H1 (cell line): ENCODE results near the gene CHST3. TPM values are rescaled to one million over a fixed set of nuclear protein-coding genes. Genes with fewer than 3 reads are reported as not detected.

Source experiments
- CTCF ChIA-PET: fragments of 300-600 bp; sonication (Branson Sonifier 250); formaldehyde crosslinking; loops from one replicate; lab custom pipeline; 2021; ENCODE audit not compliant: partially characterized antibody; lab: Charles Lee
- POLR2A ChIA-PET: fragments of 300-600 bp; sonication (Branson Sonifier 250); formaldehyde crosslinking; loops from one replicate; lab custom pipeline; 2021; ENCODE audit warnings: inconsistent platforms; ENCODE audit not compliant: partially characterized antibody; lab: Charles Lee
- DNase-seq, 2 experiments: peaks; one replicate each; pipeline versions ENCODE4 v3.0.0 to v3.0.0-alpha.2; 2010 to 2022; ENCODE audit warnings: low spot score in 2 of 2, low read depth in 1 of 2, mixed read lengths in 1 of 2
- FAIRE-seq: peaks from 2 replicates; lab custom pipeline; 2011; peaks lifted over from hg19 to GRCh38; lab: Jason Lieb, UNC
- H2AFZ ChIP-seq: 2 replicates; pipeline ENCODE4 v1.8.1; 2012; ENCODE audit warnings: low read length, inconsistent platforms
- H2AK5ac ChIP-seq: 2 replicates; pipeline ENCODE4 v1.6.1; 2013; ENCODE audit warnings: low read depth, low read length
- H2BK120ac ChIP-seq: replicated peaks from 2 replicates; pipeline ENCODE3; 2013; ENCODE audit warnings: low read depth, low read length, inconsistent platforms
- H2BK12ac ChIP-seq: 2 replicates; pipeline ENCODE4 v1.6.1; 2013; ENCODE audit warnings: low read depth, low read length
- H2BK15ac ChIP-seq: 2 replicates; pipeline ENCODE4 v1.6.1; 2013; ENCODE audit warnings: low read length
- H2BK20ac ChIP-seq: 2 replicates; pipeline ENCODE4 v1.6.1; 2013; ENCODE audit warnings: low read length
- H2BK5ac ChIP-seq: 2 replicates; pipeline ENCODE4 v1.6.1; 2013; ENCODE audit warnings: low read depth, low read length
- H3K14ac ChIP-seq: 2 replicates; pipeline ENCODE4 v1.6.1; 2013; ENCODE audit warnings: inconsistent platforms; ENCODE audit not compliant: insufficient read length
- H3K18ac ChIP-seq: 2 replicates; pipeline ENCODE4 v1.6.1; 2013; ENCODE audit warnings: low read length; ENCODE audit errors: extremely low read depth
- H3K23ac ChIP-seq: 2 replicates; pipeline ENCODE4 v1.6.1; 2013; ENCODE audit warnings: inconsistent platforms; ENCODE audit not compliant: insufficient read length
- H3K23me2 ChIP-seq: 2 replicates; pipeline ENCODE4 v1.6.1; 2013; ENCODE audit warnings: low read depth, low read length
- H3K27ac ChIP-seq: 2 replicates; pipeline ENCODE4 v1.6.1; 2011; ENCODE audit warnings: low read depth, low read length, inconsistent platforms
- H3K27me3 ChIP-seq, 4 experiments: replicated peaks in 1 of 4; 1 replicate in 1 of 4; 2 replicates in 3 of 4; pipeline versions ENCODE4 v1.6.1 to v1.8.1; 2011 to 2013; ENCODE audit warnings: low read length in 3 of 4, mild to moderate bottlenecking in 3 of 4, inconsistent platforms in 2 of 4, mixed read lengths in 2 of 4, moderate library complexity in 1 of 4; ENCODE audit not compliant: control insufficient read depth in 3 of 4, insufficient read depth in 3 of 4; ENCODE audit errors: extremely low read depth in 1 of 4
- H3K36me3 ChIP-seq, 4 experiments: 2 replicates each; pipeline versions ENCODE4 v1.6.1 to v1.8.1; 2011 to 2013; ENCODE audit warnings: mild to moderate bottlenecking in 4 of 4, low read length in 3 of 4, moderate library complexity in 2 of 4, control low read depth in 1 of 4, inconsistent platforms in 1 of 4; ENCODE audit not compliant: insufficient read depth in 4 of 4, control insufficient read depth in 2 of 4
- H3K4ac ChIP-seq: replicated peaks from 2 replicates; pipeline ENCODE3; 2013; ENCODE audit warnings: low read length, low read depth, mixed read lengths, inconsistent platforms; ENCODE audit not compliant: insufficient read length
- H3K4me1 ChIP-seq, 4 experiments: replicated peaks in 1 of 4; 1 replicate in 1 of 4; 2 replicates in 3 of 4; pipeline versions ENCODE4 v1.6.1 to v1.8.1; 2011 to 2013; ENCODE audit warnings: low read length in 3 of 4, inconsistent platforms in 2 of 4, mixed read lengths in 1 of 4; ENCODE audit not compliant: insufficient read depth in 4 of 4, control insufficient read depth in 3 of 4
- H3K4me2 ChIP-seq, 2 experiments: 2 replicates each; pipeline versions ENCODE4 v1.6.1 to v1.8.1; 2011 to 2013; ENCODE audit warnings: low read depth in 2 of 2, low read length in 2 of 2, control low read depth in 1 of 2, inconsistent platforms in 1 of 2, mild to moderate bottlenecking in 1 of 2; ENCODE audit not compliant: insufficient read depth in 1 of 2
- H3K4me3 ChIP-seq, 4 experiments: fragments of 200-600, 300-600 bp in 1 of 4; sonication (generic), shearing (Covaris generic), sonication (Bioruptor Twin) in 1 of 4; 2 replicates each; pipeline versions ENCODE4 v1.5.1 to v1.8.1; 2011 to 2016; ENCODE audit warnings: low read length in 4 of 4, low read depth in 3 of 4, control low read depth in 2 of 4, inconsistent platforms in 2 of 4, mild to moderate bottlenecking in 2 of 4, mixed read lengths in 1 of 4, moderate library complexity in 1 of 4; ENCODE audit not compliant: insufficient read depth in 2 of 4; ENCODE audit errors: extremely low read depth in 1 of 4
- H3K56ac ChIP-seq: replicated peaks from 2 replicates; pipeline ENCODE3; 2013; ENCODE audit warnings: low read depth, mild to moderate bottlenecking, mixed read lengths, low read length, inconsistent platforms; ENCODE audit not compliant: insufficient read length
- H3K79me1 ChIP-seq: 2 replicates; pipeline ENCODE4 v1.6.1; 2013; ENCODE audit warnings: low read depth, low read length, control low read depth
- H3K79me2 ChIP-seq, 2 experiments: 2 replicates each; pipeline versions ENCODE4 v1.6.1 to v1.8.1; 2012 to 2013; ENCODE audit warnings: low read length in 2 of 2, mild to moderate bottlenecking in 2 of 2, inconsistent platforms in 1 of 2; ENCODE audit not compliant: insufficient read depth in 2 of 2, control insufficient read depth in 1 of 2
- H3K9ac ChIP-seq, 4 experiments: replicated peaks in 1 of 4; 1 replicate in 1 of 4; 2 replicates in 3 of 4; pipeline versions ENCODE4 v1.6.1 to v1.8.1; 2011 to 2013; ENCODE audit warnings: low read depth in 3 of 4, low read length in 3 of 4, control low read depth in 2 of 4, mild to moderate bottlenecking in 2 of 4, moderate library complexity in 2 of 4, inconsistent platforms in 1 of 4; ENCODE audit errors: extremely low read depth in 1 of 4
- H3K9me3 ChIP-seq, 2 experiments: 2 replicates each; pipeline versions ENCODE4 v1.6.1 to v1.8.1; 2012 to 2013; ENCODE audit warnings: mild to moderate bottlenecking in 2 of 2, moderate library complexity in 2 of 2, control low read depth in 1 of 2, inconsistent platforms in 1 of 2, low read depth in 1 of 2, low read length in 1 of 2, mixed read lengths in 1 of 2; ENCODE audit not compliant: insufficient read depth in 2 of 2
- H4K20me1 ChIP-seq, 2 experiments: replicated peaks in 1 of 2; 2 replicates each; pipeline versions ENCODE3 to v1.8.1; 2011 to 2013; ENCODE audit warnings: inconsistent platforms in 2 of 2, low read length in 2 of 2, mild to moderate bottlenecking in 1 of 2; ENCODE audit not compliant: insufficient read depth in 2 of 2, control insufficient read depth in 1 of 2
- H4K5ac ChIP-seq: 2 replicates; pipeline ENCODE4 v1.6.1; 2013; ENCODE audit warnings: low read length, low read depth, mixed read lengths, inconsistent platforms; ENCODE audit not compliant: insufficient read length
- H4K8ac ChIP-seq: 2 replicates; pipeline ENCODE4 v1.8.0; 2013; ENCODE audit warnings: mild to moderate bottlenecking, moderate library complexity, low read length, inconsistent platforms; ENCODE audit not compliant: insufficient read depth; ENCODE audit errors: extremely low read depth
- H4K91ac ChIP-seq: replicated peaks from 2 replicates; pipeline ENCODE3; 2013; ENCODE audit warnings: low read length, mixed read lengths, inconsistent platforms; ENCODE audit not compliant: insufficient read length
- ATF3 ChIP-seq: IDR thresholded peaks from 2 replicates; pipeline ENCODE4 v1.6.1; 2011; ENCODE audit warnings: low read depth, mild to moderate bottlenecking, low read length; ENCODE audit not compliant: insufficient read depth
- EP300 ChIP-seq, 2 experiments: IDR thresholded peaks; 1 replicate in 1 of 2; 2 replicates in 1 of 2; pipeline ENCODE4 v1.6.1; 2011 to 2012; ENCODE audit warnings: low read depth in 2 of 2, low read length in 2 of 2, mild to moderate bottlenecking in 2 of 2, borderline replicate concordance in 1 of 2, inconsistent platforms in 1 of 2, moderate library complexity in 1 of 2
- GABPA ChIP-seq: IDR thresholded peaks from 2 replicates; pipeline ENCODE4 v1.6.1; 2011; ENCODE audit warnings: mild to moderate bottlenecking, low read length, moderate library complexity, borderline replicate concordance; ENCODE audit not compliant: insufficient read depth
- GTF2F1 ChIP-seq: IDR thresholded peaks from 2 replicates; pipeline ENCODE4 v1.6.1; 2012; ENCODE audit warnings: low read depth, low read length, improper control_type of control experiment, borderline replicate concordance
- HDAC6 ChIP-seq: IDR thresholded peaks from one replicate; pipeline ENCODE4 v1.7.1; 2012; ENCODE audit warnings: low read depth, mild to moderate bottlenecking, inconsistent platforms, low read length, moderate library complexity
- KDM4A ChIP-seq: IDR thresholded peaks from one replicate; pipeline ENCODE4 v1.7.1; 2012; ENCODE audit warnings: low read depth, mild to moderate bottlenecking, moderate library complexity, low read length, inconsistent platforms; ENCODE audit not compliant: severe bottlenecking
- MAFK ChIP-seq: IDR thresholded peaks from 2 replicates; pipeline ENCODE4 v1.6.1; 2012; ENCODE audit warnings: low read depth, mild to moderate bottlenecking, improper control_type of control experiment, low read length
- NRF1 ChIP-seq: IDR thresholded peaks from 2 replicates; pipeline ENCODE4 v1.6.1; 2011; ENCODE audit warnings: mild to moderate bottlenecking, low read depth, low read length, improper control_type of control experiment
- RAD21 ChIP-seq, 2 experiments: IDR thresholded peaks in 1 of 2; conservative IDR thresholded peaks in 1 of 2; 2 replicates each; pipeline ENCODE4 v1.6.1; 2011; ENCODE audit warnings: low read depth in 2 of 2, low read length in 2 of 2, improper control_type of control experiment in 1 of 2, inconsistent platforms in 1 of 2, mild to moderate bottlenecking in 1 of 2, moderate library complexity in 1 of 2
- SRF ChIP-seq: IDR thresholded peaks from 2 replicates; pipeline ENCODE4 v1.6.1; 2011; ENCODE audit warnings: mild to moderate bottlenecking, low read depth, low read length, moderate library complexity
- TEAD4 ChIP-seq: IDR thresholded peaks from 2 replicates; pipeline ENCODE4 v1.6.1; 2012; ENCODE audit warnings: low read depth, low read length, inconsistent platforms, mixed read lengths
- USF2 ChIP-seq: IDR thresholded peaks from 2 replicates; pipeline ENCODE4 v1.6.1; 2011; ENCODE audit warnings: low read length, improper control_type of control experiment
- WGBS, 2 experiments: shearing (Covaris generic) in 1 of 2; methylation state at CpG; one replicate each; pipeline versions ENCODE4 v1.1.6 to v1.1.7; 2013 to 2015; ENCODE audit warnings: low lambda C conversion rate in 2 of 2, mixed read lengths in 2 of 2, inconsistent platforms in 1 of 2, low coverage in 1 of 2, missing lambda C conversion rate in 1 of 2; ENCODE audit not compliant: insufficient replicate concordance in 2 of 2, insufficient coverage in 1 of 2, insufficient read length in 1 of 2; ENCODE audit errors: extremely low coverage in 1 of 2, missing lambda C conversion rate in 1 of 2; 5-methylcytosine and 5-hydroxymethylcytosine counted together
- polyA plus RNA-seq, 7 experiments: library from polyadenylated mRNA; depleted of rRNA in 3 of 7; stranded (reverse) in 5 of 7; unstranded in 2 of 7; fragments of >200 nt in 5 of 7; fragments of 200-250 nt in 2 of 7; gene quantifications; 1 replicate in 5 of 7; 2 replicates in 1 of 7; 4 replicates in 1 of 7; pipeline versions ENCODE4 v1.2.1 to v1.2.3, GENCODE V29; 2011 to 2013; ENCODE audit warnings: missing spikeins in 2 of 7, mixed read lengths in 2 of 7
- total RNA-seq: library from RNA; stranded (reverse); fragmentation: NEBNext Ultra II Directional; extraction: Animal tissue kit (Norgen Biotek cat#: 25700); gene quantifications from 2 replicates; pipeline ENCODE4 v1.2.1, GENCODE V29; 2021

CHST3 gene
- total and polyA plus RNA-seq, 2 of the 8 experiments (the other 6 are each of a cell fraction or from before 2014, with no cell fraction given): 2.0 to 5.8 TPM

DNA sequence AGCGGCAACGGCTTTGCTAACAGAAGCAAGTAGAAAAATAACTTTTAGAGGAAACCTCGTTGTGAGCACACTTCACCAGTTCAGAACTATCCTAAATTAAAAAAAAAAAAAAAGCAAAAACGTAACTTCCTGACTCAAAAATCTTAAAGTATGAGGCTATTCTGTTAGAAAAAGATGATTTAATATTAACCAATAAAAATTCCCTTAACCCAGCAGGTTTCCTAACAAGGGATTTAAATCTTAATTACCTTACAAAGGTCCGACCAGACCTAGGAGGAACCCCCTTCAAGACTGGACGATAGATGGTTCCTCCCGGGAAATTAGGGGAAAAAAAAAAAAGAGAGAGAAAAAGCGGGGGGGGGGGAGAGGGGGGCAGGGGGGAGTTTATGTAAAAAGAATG is 22.9 kb upstream of the CHST3 start:
- H3K56ac ChIP-seq: no peak overlapping the region
- FAIRE-seq (no peak), DNase-seq (no peak)
- no peak overlapping the region for H3K4ac ChIP-seq
- H3K18ac ChIP-seq: no peak overlapping the region
- no peak overlapping the region for H3K23ac ChIP-seq
- H2BK20ac ChIP-seq: no peak overlapping the region
- H2BK15ac ChIP-seq: no peak overlapping the region
- CTCF ChIA-PET: interaction anchor here (1.1 kb wide), 1 partner anchor 15 kb away, joined by 4 read pairs; no protein-coding TSS in a partner anchor
- H4K91ac ChIP-seq: no peak overlapping the region
- H4K20me1 ChIP-seq: no peaks in the 10 kb centered on the region
- POLR2A ChIA-PET: no interaction called here
- 94% methylated on average over 6 of the region's 8 CpGs; no CpG with 5 or more reads in 1 of the 2 experiments for WGBS, 2 experiments
- H3K79me1 ChIP-seq: no peaks in the 10 kb centered on the region
- peaks cover 19 to 24% of the 10 kb centered on the region in 2 experiments for H3K9me3 ChIP-seq
- H2AFZ ChIP-seq: no peak overlapping the region
- no peak overlapping the region for H2BK120ac ChIP-seq
- H3K4me2 ChIP-seq: no peak overlapping the region
- no peak overlapping the region for H2BK12ac ChIP-seq
- H4K5ac ChIP-seq: no peak overlapping the region
- no peak overlapping the region for H2BK5ac ChIP-seq
- no peaks in the 10 kb centered on the region for H3K27me3 ChIP-seq
- H2AK5ac ChIP-seq: no peak overlapping the region
- no peak overlapping the region for H3K14ac ChIP-seq
- no peaks in the 10 kb centered on the region for H3K79me2 ChIP-seq
- no peak overlapping the region for H3K27ac ChIP-seq
- H3K9ac ChIP-seq: no peak overlapping the region
- no peak overlapping the region for H3K4me3 ChIP-seq
- no peaks in the 10 kb centered on the region for H3K23me2 ChIP-seq
- H3K36me3 ChIP-seq: no peaks in the 10 kb centered on the region
- H4K8ac ChIP-seq: no peak overlapping the region
- H3K4me1 ChIP-seq: no peaks in the 10 kb centered on the region
- no peak for TF ChIP-seq HDAC6
- TF ChIP-seq SRF: no peak
- no peak for TF ChIP-seq TEAD4
- no peak for TF ChIP-seq ATF3
- TF ChIP-seq GTF2F1: no peak
- TF ChIP-seq MAFK: no peak
- no peak for TF ChIP-seq GABPA
- TF ChIP-seq NRF1: no peak
- TF ChIP-seq USF2: no peak
- no peak for TF ChIP-seq KDM4A
- TF ChIP-seq RAD21 (IDR thresholded peaks at IDR 0.05 in 1 of 2, conservative IDR thresholded peaks at IDR 0.05 in 1 of 2; ENCODE audit: low read depth in 2 of 2, low read length in 2 of 2): no peak
- no peak for TF ChIP-seq EP300 (IDR thresholded peaks at IDR 0.05; ENCODE audit: borderline replicate concordance in 1 of 2, low read depth in 2 of 2, low read length in 2 of 2)
